B cell (primary cell): Measurements from ENCODE around the gene EXT2. TPM values are rescaled to one million over a fixed set of nuclear protein-coding genes. Genes with fewer than 3 reads are reported as not detected.

ENCODE experiments used
- ATAC-seq: fragments of 200-7000 bp; cut with Tn5 transposase; one replicate; pipeline ENCODE4 v1.10.0; 2021; ENCODE audit warnings: low read depth, mild to moderate bottlenecking, moderate number of reproducible peaks, moderate library complexity
- CTCF ChIA-PET: fragments of 350-600 bp; sonication (Branson Sonifier 250); formaldehyde crosslinking; loops from one replicate; lab custom pipeline; 2021; ENCODE audit warnings: antibody characterized with exemption, inconsistent platforms; lab: Charles Lee
- POLR2A ChIA-PET: fragments of 350-600 bp; sonication (Branson Sonifier 250); formaldehyde crosslinking; loops from one replicate; lab custom pipeline; 2021; ENCODE audit warnings: antibody characterized with exemption; lab: Charles Lee
- DNase-seq: peaks from one replicate; pipeline ENCODE4 v3.0.0; 2013
- H2AFZ ChIP-seq: 2 replicates; pipeline ENCODE4 v1.6.1; 2012; ENCODE audit warnings: mild to moderate bottlenecking, low read depth, low read length; ENCODE audit not compliant: insufficient read depth, poor library complexity, severe bottlenecking
- H3K27ac ChIP-seq, 2 donors: 1 replicate in 1 of 2; 2 replicates in 1 of 2; pipeline ENCODE4 v1.5.1; 2012 to 2013; ENCODE audit warnings: low read length in 2 of 2, mild to moderate bottlenecking in 2 of 2, moderate library complexity in 1 of 2
- H3K27me3 ChIP-seq, 4 experiments: fragments of 200-600 bp in 1 of 4; sonication (generic) in 1 of 4; replicated peaks in 1 of 4; 1 replicate in 2 of 4; 2 replicates in 2 of 4; pipeline versions ENCODE4 v1.6.1 to v1.7.0; 2013 to 2016; ENCODE audit warnings: low read length in 3 of 4, mild to moderate bottlenecking in 2 of 4, mixed read lengths in 1 of 4, moderate library complexity in 1 of 4; ENCODE audit not compliant: insufficient read depth in 4 of 4, control insufficient read depth in 3 of 4; ENCODE audit errors: control extremely low read depth in 1 of 4
- H3K36me3 ChIP-seq, 2 experiments: replicated peaks in 1 of 2; 1 replicate in 1 of 2; 2 replicates in 1 of 2; pipeline versions ENCODE4 v1.6.1 to v1.7.1; 2013; ENCODE audit warnings: low read length in 1 of 2; ENCODE audit not compliant: insufficient read depth in 2 of 2, control insufficient read depth in 1 of 2; ENCODE audit errors: control extremely low read depth in 1 of 2, extremely low read depth in 1 of 2
- H3K4me1 ChIP-seq, 2 donors: fragments of 200-600 bp in 1 of 2; sonication (generic) in 1 of 2; 1 replicate in 1 of 2; 2 replicates in 1 of 2; pipeline versions ENCODE4 v1.5.1 to v1.6.1; 2013 to 2017; ENCODE audit warnings: low read length in 2 of 2; ENCODE audit not compliant: control insufficient read depth in 2 of 2, insufficient read depth in 2 of 2
- H3K4me2 ChIP-seq: replicated peaks from 2 replicates; pipeline ENCODE3; 2012; ENCODE audit warnings: mild to moderate bottlenecking, low read depth, low read length; ENCODE audit not compliant: poor library complexity, severe bottlenecking
- H3K4me3 ChIP-seq, 5 experiments: fragments of 200-600 bp in 1 of 5; sonication (generic) in 1 of 5; 1 replicate in 3 of 5; 2 replicates in 2 of 5; pipeline versions ENCODE4 v1.5.1 to v1.7.0; 2011 to 2016; ENCODE audit warnings: low read length in 4 of 5, mild to moderate bottlenecking in 4 of 5, low read depth in 2 of 5, control low read depth in 1 of 5, moderate library complexity in 1 of 5; ENCODE audit not compliant: insufficient read depth in 1 of 5; ENCODE audit errors: control extremely low read depth in 1 of 5, extremely low read depth in 1 of 5
- H3K79me2 ChIP-seq: fragments of 200-600 bp; sonication (generic); one replicate; pipeline ENCODE4 v1.6.0; 2016; ENCODE audit warnings: low read length; ENCODE audit not compliant: control insufficient read depth, insufficient read depth
- H3K9ac ChIP-seq: fragments of 200-600 bp; sonication (generic); 2 replicates; pipeline ENCODE4 v1.6.1; 2017; ENCODE audit warnings: mild to moderate bottlenecking, low read length, moderate library complexity
- H3K9me3 ChIP-seq, 3 donors: one replicate each; pipeline versions ENCODE4 v1.6.1 to v1.7.1; 2013; ENCODE audit warnings: low read length in 2 of 3; ENCODE audit not compliant: control insufficient read depth in 2 of 3, insufficient read depth in 1 of 3; ENCODE audit errors: control extremely low read depth in 1 of 3
- H4K20me1 ChIP-seq: 2 replicates; pipeline ENCODE4 v1.6.0; 2012; ENCODE audit warnings: mild to moderate bottlenecking, low read length; ENCODE audit not compliant: insufficient read depth, control insufficient read depth, poor library complexity, severe bottlenecking
- H3K27ac Mint-ChIP-seq: one replicate; pipeline ENCODE4 v1.8.0; 2021; ENCODE audit warnings: mixed read lengths
- H3K27me3 Mint-ChIP-seq: one replicate; pipeline ENCODE4 v1.8.0; 2021; ENCODE audit warnings: mixed read lengths
- H3K4me1 Mint-ChIP-seq: one replicate; pipeline ENCODE4 v1.8.0; 2021; ENCODE audit warnings: mixed read lengths
- H3K4me3 Mint-ChIP-seq: one replicate; pipeline ENCODE4 v1.8.0; 2021; ENCODE audit warnings: mixed read lengths
- H3K9me3 Mint-ChIP-seq: one replicate; pipeline ENCODE4 v1.8.0; 2022; ENCODE audit warnings: mixed read lengths; ENCODE audit not compliant: insufficient read depth
- CTCF ChIP-seq: fragments of 200-600 bp; IDR thresholded peaks from one replicate; pipeline ENCODE4 v1.8.0; 2022; ENCODE audit warnings: antibody characterized with exemption, mild to moderate bottlenecking
- EZH2 ChIP-seq: IDR thresholded peaks from 2 replicates; pipeline ENCODE4 v1.6.1; 2012; ENCODE audit warnings: borderline replicate concordance, low read depth, mild to moderate bottlenecking, moderate library complexity, low read length; ENCODE audit not compliant: insufficient read depth, poor library complexity, severe bottlenecking
- WGBS: methylation state at CpG from one replicate; pipeline ENCODE4 v1.1.5; 2013; ENCODE audit warnings: missing lambda C conversion rate; ENCODE audit not compliant: insufficient coverage; 5-methylcytosine and 5-hydroxymethylcytosine counted together
- intact Hi-C: fragments of 100-400 bp; cut with micrococcal nuclease; formaldehyde crosslinking; loops from one replicate; pipeline ENCODE4 v1.10.0; 2022
- polyA plus RNA-seq: library from polyadenylated mRNA; depleted of rRNA; stranded (reverse); fragments of >200 nt; gene quantifications from 2 replicates; pipeline ENCODE4 v1.2.3, GENCODE V29; 2012
- total RNA-seq, 2 donors: library from RNA; stranded (reverse); fragments of 120-200 nt in 1 of 2; gene quantifications; 1 replicate in 1 of 2; 2 replicates in 1 of 2; pipeline versions ENCODE4 v1.2.3 to v1.2.4, GENCODE V29; 2013 to 2022

EXT2 gene
- total and polyA plus RNA-seq, 2 donors (not counting 1 experiment from before 2014, with no cell fraction given): 11.0 to 27.8 TPM

GRCh38 chr11:44113572-44113971 lies 18.1 kb downstream of the EXT2 start:
- intact Hi-C loops: no loop called here
- WGBS: 95% methylated on average over 3 of the region's 3 CpGs
- ATAC-seq (no peak), DNase-seq (no peak)
- Mint-ChIP-seq H3K4me1 (peaks cover 5% of the 10 kb centered on the region), H3K27me3 (no peaks in the 10 kb centered on the region), H3K4me3 (no peak overlapping the region), H3K27ac (no peak overlapping the region), H3K9me3 (no peaks in the 10 kb centered on the region)
- Histone ChIP-seq H3K4me1 (peaks cover 3 to 4% of the 10 kb centered on the region in 2 donors), H2AFZ (no peak overlapping the region), H3K4me3 (no peak overlapping the region), H3K27me3 (no peaks in the 10 kb centered on the region), H3K9me3 (no peaks in the 10 kb centered on the region), H3K9ac (no peak overlapping the region), H4K20me1 (no peaks in the 10 kb centered on the region), H3K36me3 (peaks cover 0 to 33% of the 10 kb centered on the region in 2 experiments), H3K27ac (no peak overlapping the region), H3K4me2 (no peak overlapping the region), H3K79me2 (peaks cover 3% of the 10 kb centered on the region)
- no peak for TF ChIP-seq EZH2
- TF ChIP-seq CTCF: no peak
- CTCF ChIA-PET: no interaction called here
- POLR2A ChIA-PET: no interaction called here

GRCh38 chr11:44116234-44116830 lies 20.9 kb downstream of the EXT2 start:
- ChIA-PET CTCF (interaction anchor here (1.2 kb wide), 1 partner anchor 22 kb away, joined by 3 read pairs; no protein-coding TSS in a partner anchor), POLR2A (no interaction called here)
- H3K79me2 ChIP-seq: no peaks in the 10 kb centered on the region
- ATAC-seq (no peak), DNase-seq (no peak)
- H3K27me3 Mint-ChIP-seq: no peaks in the 10 kb centered on the region
- no peak overlapping the region for H3K4me3 Mint-ChIP-seq
- no peak overlapping the region for H2AFZ ChIP-seq
- no peak overlapping the region for H3K4me3 ChIP-seq
- no peaks in the 10 kb centered on the region for H3K4me1 ChIP-seq
- H3K27me3 ChIP-seq: no peaks in the 10 kb centered on the region
- no peaks in the 10 kb centered on the region for H3K9me3 Mint-ChIP-seq
- no CpG with 5 or more reads among the region's 3 CpGs for WGBS
- H3K9ac ChIP-seq: no peak overlapping the region
- H3K27ac ChIP-seq: no peak overlapping the region
- peaks cover 0 to 41% of the 10 kb centered on the region in 2 experiments for H3K36me3 ChIP-seq
- no peaks in the 10 kb centered on the region for H3K9me3 ChIP-seq
- intact Hi-C loops: no loop called here
- H3K4me2 ChIP-seq: no peak overlapping the region
- H4K20me1 ChIP-seq: peaks cover 6% of the 10 kb centered on the region
- no peaks in the 10 kb centered on the region for H3K4me1 Mint-ChIP-seq
- H3K27ac Mint-ChIP-seq: no peak overlapping the region
- TF ChIP-seq CTCF: no peak
- no peak for TF ChIP-seq EZH2
